HG03342 (cell line): ENCODE results near the gene ZNF280A.
"Not testable (repeated sequence)": the region's sequence is repeated elsewhere in the genome, so short reads cannot be mapped to it uniquely, and the experiment has no call there.

Experiments
- ATAC-seq: cut with Tn5 transposase; IDR thresholded peaks from one replicate; pipeline ENCODE4 v1.9.1; 2021; ENCODE audit warnings: mild to moderate bottlenecking, moderate library complexity; ENCODE audit not compliant: unreplicated experiment

Gene ZNF280A

GRCh38 chr22:22471104-22471503 lies 49.0 kb downstream of the ZNF280A start:
- ATAC-seq, result not testable (repeated sequence)

GRCh38 chr22:22469527-22469926 lies 50.5 kb downstream of the ZNF280A start:
- no peak for ATAC-seq

- ATAC-seq, result not testable (repeated sequence)
Observed at GRCh38 chr22:22468794-22469469, 51.1 kb downstream of the ZNF280A start.

DNA sequence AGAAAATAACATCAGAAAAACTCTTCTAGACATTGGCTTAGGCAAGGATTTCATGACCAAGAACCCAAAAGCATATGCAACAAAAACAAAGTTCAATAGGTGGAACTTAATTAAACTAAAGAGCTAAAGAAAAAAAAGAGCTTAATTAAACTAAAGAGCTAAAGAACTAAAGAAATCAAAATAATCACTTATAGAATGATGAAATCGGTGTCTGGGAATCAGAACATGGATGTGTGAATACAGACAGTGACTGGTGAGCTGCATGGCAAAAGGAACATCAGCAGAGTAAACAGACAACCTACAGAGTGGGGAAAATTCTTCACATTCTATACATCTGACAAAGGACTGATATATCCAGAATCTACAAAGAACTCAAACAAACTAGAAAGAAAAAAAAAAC lies 53.0 kb downstream of the ZNF280A start:
- no peak for ATAC-seq

GRCh38 chr22:22465782-22466181 lies 54.3 kb downstream of the ZNF280A start:
- ATAC-seq, result no peak

GRCh38 chr22:22465094-22465602 lies 54.9 kb downstream of the ZNF280A start:
- ATAC-seq, result no peak

- no peak for ATAC-seq
Observed at GRCh38 chr22:22464541-22465054, 55.5 kb downstream of the ZNF280A start.

GRCh38 chr22:22463855-22464540 lies 56.1 kb downstream of the ZNF280A start:
- no peak for ATAC-seq
